GM21447 (cell line): Measurements from ENCODE around the gene DKKL1.

Experiments
- ATAC-seq: cut with Tn5 transposase; IDR thresholded peaks from one replicate; pipeline ENCODE4 v1.9.1; 2021; ENCODE audit not compliant: unreplicated experiment

DKKL1 gene

GRCh38 chr19:49421039-49421877, 57.6 kb downstream of the DKKL1 start:
- ATAC-seq = no peak

- no peak for ATAC-seq
Observed at GRCh38 chr19:49421878-49422202, 58.2 kb downstream of the DKKL1 start.

GRCh38 chr19:49422407-49423070, 58.9 kb downstream of the DKKL1 start:
- ATAC-seq = no peak

GRCh38 chr19:49423071-49423984, 59.7 kb downstream of the DKKL1 start, which contains the start of gene PTH2:
TSS of gene PTH2 (minus strand) at chr19:49423441. CDS start at chr19:49423339, 102 bp downstream.
- no peak for ATAC-seq

GRCh38 chr19:49423985-49424303, 60.3 kb downstream of the DKKL1 start:
- no peak for ATAC-seq
